Measurements from ENCODE around the gene C2orf72.

Gene C2orf72

GRCh38 chr2:231088754-231089153 lies 51.4 kb downstream of the C2orf72 start:
- DNase-seq: no peak

GRCh38 chr2:231093933-231094332 lies 56.6 kb downstream of the C2orf72 start:
- DNase-seq: no peak

GRCh38 chr2:231094736-231095346 lies 57.5 kb downstream of the C2orf72 start:
- DNase-seq: no peak
